ENCODE data around the gene SP6.

GRCh38 chr17:47838636-47839035 is 12.3 kb downstream of the SP6 start:
- TF ChIP-seq ZNF274 (IDR thresholded peaks at IDR 0.05; ENCODE audit: low read depth, low read length) (no peak), SUZ12 (IDR thresholded peaks at IDR 0.05; ENCODE audit: extremely low read depth, insufficient read depth, insufficient read length) (no peak), YY1 (IDR thresholded peaks at IDR 0.05; ENCODE audit: insufficient read depth, insufficient read length) (no peak)

All from NT2/D1 (cell line).